ENCODE results near the gene WDFY4.

The WDFY4 gene

DNA sequence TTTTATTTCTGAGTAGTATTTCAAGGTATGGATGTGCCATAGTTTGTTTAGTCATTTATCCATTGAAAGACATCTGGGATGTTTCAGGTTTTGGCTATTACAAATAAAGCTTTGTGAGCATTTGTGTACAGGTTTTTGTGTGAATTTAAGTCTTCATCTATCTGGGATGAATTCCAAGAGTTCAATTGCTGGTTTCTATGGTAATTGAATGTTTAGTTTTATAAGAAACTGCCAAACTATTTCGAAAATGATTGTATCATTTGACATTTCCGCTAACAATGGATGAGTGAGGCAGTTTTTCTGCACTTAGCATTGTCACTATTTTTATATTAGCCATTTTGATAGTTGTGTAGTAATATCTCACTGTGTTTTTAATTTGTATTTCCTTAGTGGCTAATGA, 99.4 kb downstream of the WDFY4 start:
- TF ChIP-seq, protein P1, sequence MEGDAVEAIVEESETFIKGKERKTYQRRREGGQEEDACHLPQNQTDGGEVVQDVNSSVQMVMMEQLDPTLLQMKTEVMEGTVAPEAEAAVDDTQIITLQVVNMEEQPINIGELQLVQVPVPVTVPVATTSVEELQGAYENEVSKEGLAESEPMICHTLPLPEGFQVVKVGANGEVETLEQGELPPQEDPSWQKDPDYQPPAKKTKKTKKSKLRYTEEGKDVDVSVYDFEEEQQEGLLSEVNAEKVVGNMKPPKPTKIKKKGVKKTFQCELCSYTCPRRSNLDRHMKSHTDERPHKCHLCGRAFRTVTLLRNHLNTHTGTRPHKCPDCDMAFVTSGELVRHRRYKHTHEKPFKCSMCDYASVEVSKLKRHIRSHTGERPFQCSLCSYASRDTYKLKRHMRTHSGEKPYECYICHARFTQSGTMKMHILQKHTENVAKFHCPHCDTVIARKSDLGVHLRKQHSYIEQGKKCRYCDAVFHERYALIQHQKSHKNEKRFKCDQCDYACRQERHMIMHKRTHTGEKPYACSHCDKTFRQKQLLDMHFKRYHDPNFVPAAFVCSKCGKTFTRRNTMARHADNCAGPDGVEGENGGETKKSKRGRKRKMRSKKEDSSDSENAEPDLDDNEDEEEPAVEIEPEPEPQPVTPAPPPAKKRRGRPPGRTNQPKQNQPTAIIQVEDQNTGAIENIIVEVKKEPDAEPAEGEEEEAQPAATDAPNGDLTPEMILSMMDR (conservative IDR thresholded peaks at IDR 0.05; ENCODE audit: control insufficient read depth, insufficient read depth, low read depth, low read length), result no peak
- DNase-seq (ENCODE audit: low read depth), result no peak
- H3K4me3 ChIP-seq (ENCODE audit: control insufficient read depth, low read depth, low read length), result no peak overlapping the region

DNA sequence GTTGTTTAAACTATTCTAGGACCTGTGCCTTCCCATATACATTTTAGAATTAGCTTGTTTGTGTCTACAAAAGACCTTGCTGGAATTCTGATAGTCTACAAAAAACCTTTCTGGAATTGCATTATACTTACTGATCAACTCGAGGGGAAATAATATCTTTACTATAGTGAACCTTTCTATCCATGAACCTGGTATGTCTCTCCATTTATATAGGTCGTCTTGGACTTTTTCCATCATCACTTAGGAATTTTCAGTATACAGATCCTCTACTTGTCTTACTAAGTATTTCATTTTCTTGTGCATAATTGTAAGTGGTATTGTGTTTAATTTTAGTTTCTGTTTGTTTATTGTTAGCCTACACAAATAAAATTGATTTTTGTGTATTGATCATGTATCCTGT, 101.1 kb downstream of the WDFY4 start:
- TF ChIP-seq, protein P1 (conservative IDR thresholded peaks at IDR 0.05; ENCODE audit: control insufficient read depth, insufficient read depth, low read depth, low read length), result no peak
- no peak for DNase-seq (ENCODE audit: low read depth)
- H3K4me3 ChIP-seq (ENCODE audit: control insufficient read depth, low read depth, low read length), result no peak overlapping the region

DNA sequence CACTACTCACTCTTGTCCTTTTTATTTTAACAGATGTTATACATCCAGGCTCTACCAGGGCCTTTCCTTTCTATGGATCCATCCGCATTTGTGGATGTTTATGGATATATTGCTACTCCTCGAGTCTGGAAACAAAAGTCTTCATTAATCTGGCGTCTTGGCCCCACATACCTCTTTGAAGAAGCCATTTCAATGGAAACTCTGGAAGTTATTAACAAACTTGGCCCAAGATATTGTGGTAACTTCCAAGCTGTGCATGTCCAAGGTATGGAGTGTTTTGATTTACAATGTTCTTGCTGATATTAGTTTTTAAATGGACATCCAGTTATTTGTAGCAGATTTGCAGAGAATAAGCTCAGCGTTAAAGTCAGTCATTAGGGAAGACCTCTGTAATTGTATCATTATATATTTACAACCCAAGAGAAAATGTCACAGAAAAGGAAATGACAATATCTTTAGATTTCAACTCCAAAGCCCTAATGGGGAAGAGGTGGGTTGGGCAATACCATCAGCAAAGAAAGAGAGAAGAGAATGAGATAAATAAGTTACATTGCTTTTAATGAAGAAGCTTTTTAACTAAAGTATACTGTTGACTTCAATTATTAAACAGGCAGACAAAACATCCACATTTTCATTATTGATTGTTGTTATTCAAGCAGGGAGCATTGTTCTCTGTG, 102.1 kb downstream of the WDFY4 start:
- TF ChIP-seq, protein P1 (conservative IDR thresholded peaks at IDR 0.05; ENCODE audit: control insufficient read depth, insufficient read depth, low read depth, low read length), result no peak
- H3K4me3 ChIP-seq (ENCODE audit: control insufficient read depth, low read depth, low read length), result no peak overlapping the region
- DNase-seq (ENCODE audit: low read depth), result no peak

DNA sequence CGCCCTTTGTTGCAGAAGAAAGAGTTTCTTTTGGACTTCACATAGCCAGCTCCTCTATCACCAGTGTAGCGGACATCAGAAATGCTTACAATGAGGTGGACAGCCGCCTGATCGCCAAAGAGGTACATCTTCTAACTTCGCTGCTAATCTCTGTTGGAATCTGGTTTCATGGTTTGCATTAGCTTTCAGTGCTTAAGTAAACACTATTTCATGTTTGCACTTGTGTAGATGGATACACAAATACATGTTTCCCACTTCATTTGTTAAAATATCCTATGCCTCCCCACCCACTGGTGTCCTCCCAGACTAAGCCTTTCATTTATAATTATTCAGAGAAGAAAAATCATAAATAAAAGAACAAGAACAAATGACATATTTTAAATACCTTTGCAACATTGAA, 103.9 kb downstream of the WDFY4 start:
- TF ChIP-seq, protein P1 (conservative IDR thresholded peaks at IDR 0.05; ENCODE audit: control insufficient read depth, insufficient read depth, low read depth, low read length), result no peak
- DNase-seq (ENCODE audit: low read depth), result no peak
- no peak overlapping the region for H3K4me3 ChIP-seq (ENCODE audit: control insufficient read depth, low read depth, low read length)

DNA sequence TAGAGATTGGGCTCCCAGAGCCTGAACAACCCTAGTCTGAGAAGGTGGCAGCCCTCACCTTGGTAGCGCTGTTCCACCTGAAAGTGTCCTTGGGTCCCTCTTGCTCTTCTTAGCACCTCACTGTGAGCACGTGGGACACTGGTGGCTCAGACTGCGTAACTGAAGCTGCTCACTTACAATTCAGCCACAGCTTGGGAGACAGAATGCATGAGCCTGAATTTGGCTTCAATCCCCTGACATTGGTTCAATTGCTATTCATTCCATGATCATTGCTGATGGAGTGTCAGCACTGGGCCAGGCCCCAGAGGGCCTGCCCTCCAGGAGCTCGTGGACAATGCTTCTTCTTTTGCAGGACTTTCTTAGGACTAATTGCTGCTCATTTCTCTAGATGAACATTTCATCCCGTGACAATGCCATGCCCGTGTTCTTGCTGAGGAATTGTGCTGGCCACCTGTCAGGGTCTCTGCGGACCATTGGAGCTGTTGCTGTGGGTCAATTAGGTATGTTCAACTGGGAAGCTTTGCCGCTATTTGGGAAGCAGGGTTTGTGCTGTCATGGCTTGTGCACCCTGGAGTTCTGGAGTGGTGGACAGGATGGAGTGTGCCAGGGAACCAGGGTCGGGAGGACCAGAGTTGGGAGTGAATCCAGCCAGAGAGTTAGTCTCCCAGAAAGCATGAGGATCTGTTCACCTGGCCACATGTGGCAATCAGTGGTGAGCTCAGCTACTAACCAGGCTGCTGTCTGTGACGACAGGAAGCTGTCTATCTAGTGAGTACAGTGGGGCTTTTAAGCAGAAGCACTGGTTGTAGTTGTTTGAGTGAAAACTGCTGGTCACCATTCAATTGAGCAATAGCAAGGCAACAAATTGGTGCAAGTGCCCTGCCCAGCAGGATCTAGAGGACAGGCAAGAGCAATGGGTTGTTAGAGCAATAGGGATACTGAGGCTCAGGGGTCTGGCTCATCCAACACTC, 105.1 kb downstream of the WDFY4 start:
- no peak for DNase-seq (ENCODE audit: low read depth)
- TF ChIP-seq, protein P1 (conservative IDR thresholded peaks at IDR 0.05; ENCODE audit: control insufficient read depth, insufficient read depth, low read depth, low read length), result no peak
- H3K4me3 ChIP-seq (ENCODE audit: control insufficient read depth, low read depth, low read length), result no peak overlapping the region

DNA sequence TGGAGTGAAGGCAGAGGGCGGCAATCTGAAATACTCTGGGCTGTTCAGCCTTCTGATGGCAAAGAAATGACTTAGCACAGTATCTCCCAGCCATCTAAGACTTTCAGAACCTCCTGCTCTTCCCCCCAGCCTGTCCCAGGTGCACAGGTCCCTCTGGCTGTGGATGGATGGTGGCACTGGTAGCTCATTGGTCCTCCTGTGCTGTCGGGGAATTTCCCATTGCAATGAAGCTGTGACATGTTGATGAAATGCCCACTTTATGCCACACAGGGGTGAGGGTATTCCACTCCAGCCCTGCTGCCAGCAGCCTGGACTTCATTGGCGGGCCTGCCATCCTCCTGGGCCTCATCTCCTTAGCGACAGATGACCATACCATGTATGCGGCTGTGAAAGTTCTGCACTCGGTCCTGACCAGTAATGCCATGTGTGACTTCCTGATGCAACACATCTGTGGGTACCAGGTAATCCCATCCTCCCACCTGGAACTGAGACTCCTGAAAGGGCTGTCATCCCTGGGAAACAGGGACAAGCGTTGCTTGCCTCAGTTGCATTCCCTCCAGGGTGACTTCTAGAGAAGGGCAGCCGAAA, 105.9 kb downstream of the WDFY4 start:
- no peak overlapping the region for H3K4me3 ChIP-seq (ENCODE audit: control insufficient read depth, low read depth, low read length)
- no peak for DNase-seq (ENCODE audit: low read depth)
- TF ChIP-seq, protein P1 (conservative IDR thresholded peaks at IDR 0.05; ENCODE audit: control insufficient read depth, insufficient read depth, low read depth, low read length), result no peak

Measured in fibroblast of mammary gland (primary cell).